GM12878 (cell line): ENCODE data around the gene KCNMB2. TPM values are rescaled to one million over a fixed set of nuclear protein-coding genes. Genes with fewer than 3 reads are reported as not detected.

Experiments used
- ATAC-seq: fragments of 200-7000 bp; cut with Tn5 transposase; 3 replicates; pipeline ENCODE4 v1.9.1; 2020; ENCODE audit warnings: mild to moderate bottlenecking, moderate library complexity
- BruUV-seq: library from RNA; stranded (reverse); fragments of 400-500 nt; replicated peaks from 2 replicates; lab custom pipeline; 2021; lab: Mats Ljungman, UMichigan
- CTCF ChIA-PET: fragments of 300-600 bp; sonication (Branson Sonifier 250); formaldehyde crosslinking; extraction: SDS; loops from one replicate; lab custom pipeline; 2021; ENCODE audit warnings: inconsistent platforms; lab: Yijun Ruan, JAX
- POLR2A ChIA-PET: fragments of 350-600 bp; formaldehyde crosslinking; extraction: SDS; loops from one replicate; lab custom pipeline; 2021; ENCODE audit warnings: inconsistent platforms; lab: Charles Lee
- RAD21 ChIA-PET: fragments of 300-600 bp; sonication (Branson Sonifier 250); formaldehyde crosslinking; loops from one replicate; lab custom pipeline; 2023; ENCODE audit warnings: antibody characterized with exemption; ENCODE audit not compliant: unreplicated experiment; lab: Charles Lee
- SMC1A ChIA-PET: fragments of 300-600 bp; sonication (Branson Sonifier 250); formaldehyde crosslinking; loops from one replicate; lab custom pipeline; 2023; ENCODE audit not compliant: unreplicated experiment, uncharacterized antibody; lab: Charles Lee
- DNase-seq: peaks from one replicate; pipeline ENCODE4 v3.0.0-alpha.2; 2011; ENCODE audit warnings: low read depth, low spot score
- FAIRE-seq: peaks from 3 replicates; lab custom pipeline; 2011; peaks lifted over from hg19 to GRCh38; lab: Jason Lieb, UNC
- H2AFZ ChIP-seq: 2 replicates; pipeline ENCODE4 v1.6.0; 2011; ENCODE audit warnings: low read depth, low read length, control low read depth; ENCODE audit not compliant: control insufficient read depth
- H3K27ac ChIP-seq: 2 replicates; pipeline ENCODE4 v1.5.1; 2011; ENCODE audit warnings: control low read depth; ENCODE audit not compliant: control insufficient read depth, insufficient read depth
- H3K27me3 ChIP-seq, 2 experiments: replicated peaks in 1 of 2; 2 replicates each; pipeline versions ENCODE4 v1.6.0 to v1.6.1; 2011; ENCODE audit warnings: low read length in 1 of 2; ENCODE audit not compliant: control insufficient read depth in 2 of 2, insufficient read depth in 2 of 2
- H3K36me3 ChIP-seq, 2 experiments: 2 replicates each; pipeline ENCODE4 v1.5.1; 2011; ENCODE audit warnings: low read length in 1 of 2; ENCODE audit not compliant: control insufficient read depth in 2 of 2, insufficient read depth in 2 of 2
- H3K4me1 ChIP-seq: 2 replicates; pipeline ENCODE4 v1.6.1; 2011; ENCODE audit warnings: mild to moderate bottlenecking, low read length, moderate library complexity, mixed read lengths; ENCODE audit not compliant: control insufficient read depth, insufficient read depth
- H3K4me2 ChIP-seq: 2 replicates; pipeline ENCODE4 v1.6.0; 2011; ENCODE audit warnings: control low read depth; ENCODE audit not compliant: control insufficient read depth, insufficient read depth
- H3K4me3 ChIP-seq: fragments of 200-600 bp; sonication (generic); 2 replicates; pipeline ENCODE4 v1.5.1; 2016
- H3K79me2 ChIP-seq: 2 replicates; pipeline ENCODE4 v1.6.0; 2011; ENCODE audit warnings: low read length; ENCODE audit not compliant: control insufficient read depth, insufficient read depth
- H3K9ac ChIP-seq: 2 replicates; pipeline ENCODE4 v1.8.0; 2011; ENCODE audit warnings: low read length, control low read depth, mixed read lengths; ENCODE audit not compliant: control insufficient read depth, insufficient read depth
- H3K9me3 ChIP-seq: replicated peaks from 3 replicates; pipeline ENCODE4 v1.5.1; 2011; ENCODE audit warnings: mild to moderate bottlenecking, low read length; ENCODE audit not compliant: control insufficient read depth, insufficient read depth
- H4K20me1 ChIP-seq: 2 replicates; pipeline ENCODE4 v1.6.0; 2011; ENCODE audit not compliant: control insufficient read depth, insufficient read depth
- ATF7 ChIP-seq: fragments of 450-650 bp; IDR thresholded peaks from 2 replicates; pipeline ENCODE4 v1.6.1; 2016; ENCODE audit warnings: low read depth, mild to moderate bottlenecking
- BHLHE40 ChIP-seq, 2 experiments: fragments of 450-650 bp in 1 of 2; IDR thresholded peaks; 2 replicates each; pipeline ENCODE4 v1.6.1; 2011 to 2017; ENCODE audit warnings: low read depth in 2 of 2, borderline replicate concordance in 1 of 2, improper control_type of control experiment in 1 of 2, low read length in 1 of 2, mild to moderate bottlenecking in 1 of 2
- CHD2 ChIP-seq: IDR thresholded peaks from 2 replicates; pipeline ENCODE4 v1.6.1; 2011; ENCODE audit warnings: low read depth, low read length, improper control_type of control experiment, borderline replicate concordance
- DPF2 ChIP-seq: fragments of 450-650 bp; IDR thresholded peaks from 2 replicates; pipeline ENCODE4 v1.6.1; 2017; ENCODE audit warnings: mild to moderate bottlenecking
- FOS ChIP-seq: IDR thresholded peaks from 3 replicates; pipeline ENCODE4 v1.6.1; 2011; ENCODE audit warnings: borderline replicate concordance; ENCODE audit not compliant: insufficient read length; ENCODE audit errors: extremely low read depth
- FOXM1 ChIP-seq: IDR thresholded peaks from 2 replicates; pipeline ENCODE4 v1.6.1; 2012; ENCODE audit warnings: low read depth, mild to moderate bottlenecking, inconsistent platforms, low read length, moderate library complexity
- IRF3 ChIP-seq: fragments of 450-650 bp; IDR thresholded peaks from 2 replicates; pipeline ENCODE4 v1.6.1; 2014; ENCODE audit warnings: mild to moderate bottlenecking
- NR2F1 ChIP-seq: fragments of 450-650 bp; conservative IDR thresholded peaks from 2 replicates; pipeline ENCODE4 v1.6.1; 2017; ENCODE audit warnings: mild to moderate bottlenecking
- RUNX3 ChIP-seq: IDR thresholded peaks from 2 replicates; pipeline ENCODE4 v1.6.1; 2012; ENCODE audit warnings: low read length, inconsistent platforms
- TCF7 ChIP-seq: IDR thresholded peaks from 2 replicates; pipeline ENCODE4 v1.6.1; 2014; ENCODE audit warnings: antibody characterized with exemption, borderline replicate concordance
- ZNF217 ChIP-seq: fragments of 450-650 bp; IDR thresholded peaks from 2 replicates; pipeline ENCODE4 v1.6.1; 2017; ENCODE audit warnings: antibody characterized with exemption, mild to moderate bottlenecking
- WGBS: methylation state at CpG from one replicate; pipeline ENCODE4 v1.1.6; 2016; ENCODE audit warnings: low lambda C conversion rate; ENCODE audit not compliant: insufficient replicate concordance, insufficient coverage; ENCODE audit errors: missing lambda C conversion rate; 5-methylcytosine and 5-hydroxymethylcytosine counted together
- in situ Hi-C: fragments of 300-500 bp; cut with MboI; formaldehyde crosslinking; loops from 9 replicates; pipeline ENCODE4 v1.14.3; 2018; ENCODE audit warnings: mixed read lengths
- intact Hi-C: fragments of 100-400 bp; cut with micrococcal nuclease; formaldehyde crosslinking; loops from one replicate; pipeline ENCODE4 v1.14.2; 2022; ENCODE audit not compliant: unreplicated experiment
- polyA plus RNA-seq, 11 experiments: library from polyadenylated mRNA; depleted of rRNA in 4 of 11; unstranded in 6 of 11; stranded (reverse) in 5 of 11; fragments of >200 nt; fragmentation: Nextera tagmentation in 4 of 11; fragmentation: Illumina TruSeq in 1 of 11; extraction: Ambion mirVana in 4 of 11; extraction: Trizol in 1 of 11; gene quantifications; 1 replicate in 1 of 11; 2 replicates in 10 of 11; pipeline versions ENCODE4 v1.2.1 to v1.2.3, GENCODE V29; 2011 to 2016; ENCODE audit warnings: inconsistent platforms in 2 of 11, missing spikeins in 2 of 11, low read depth in 1 of 11
- total RNA-seq, 4 experiments: library from RNA; depleted of rRNA in 3 of 4; stranded (reverse); fragments of >200 nt in 3 of 4; fragmentation: Illumina TruSeq in 1 of 4; extraction: Trizol in 1 of 4; gene quantifications; 2 replicates each; pipeline versions ENCODE4 v1.2.1 to v1.2.3, GENCODE V29; 2013 to 2021
- TF ChIP-seq, protein P1 (sequence below): fragments of 450-650 bp; IDR thresholded peaks from 2 replicates; pipeline ENCODE4 v1.6.1; 2017; ENCODE audit warnings: mild to moderate bottlenecking, low read depth, inconsistent platforms; ENCODE audit not compliant: poor library complexity, severe bottlenecking

The KCNMB2 gene
- total and polyA plus RNA-seq, 10 of the 15 experiments (the other 5 are each of a cell fraction or from before 2014, with no cell fraction given): 0.22 to 18.8 (median 11.0) TPM

- ChIA-PET SMC1A (no interaction called here), RAD21 (interaction anchor here (0.8 kb wide), 1 partner anchor 264 kb away, joined by 3 read pairs; no protein-coding TSS in a partner anchor), CTCF (no interaction called here), POLR2A (no interaction called here)
- Histone ChIP-seq H3K9ac (no peak overlapping the region), H3K9me3 (no peaks in the 10 kb centered on the region; the same call in 1 of the 3 replicates), H3K4me3 (no peak overlapping the region), H3K4me1 (peaks cover 10% of the 10 kb centered on the region), H2AFZ (no peak overlapping the region), H3K4me2 (no peak overlapping the region), H3K27me3 (no peaks in the 10 kb centered on the region), H3K27ac (no peak overlapping the region), H3K36me3 (no peaks in the 10 kb centered on the region; a peak in 1 of 4 replicates), H3K79me2 (no peaks in the 10 kb centered on the region), H4K20me1 (no peaks in the 10 kb centered on the region)
- intact Hi-C loops: no loop called here
- DNase-seq (no peak), FAIRE-seq (no peak), ATAC-seq (no peak)
- in situ Hi-C loops: no loop called here
- TF ChIP-seq CHD2 (no peak), DPF2 (no peak), ZNF217 (no peak), ATF7 (no peak)
- no TSS peak for BruUV-seq
- 0% methylated on average over 1 of the region's 1 CpG for WGBS
These were observed 167.2 kb downstream of the KCNMB2 start for GRCh38 chr3:178703268-178703975.

- RAD21 ChIA-PET: interaction anchor here (0.9 kb wide), 1 partner anchor 25 kb away, joined by 3 read pairs; no protein-coding TSS in a partner anchor
- Histone ChIP-seq H3K27ac (no peak overlapping the region), H3K9ac (no peak overlapping the region), H3K36me3 (no peaks in the 10 kb centered on the region), H3K4me1 (peaks cover 10% of the 10 kb centered on the region), H3K4me3 (no peak overlapping the region), H3K9me3 (no peaks in the 10 kb centered on the region; the same call in 1 of the 3 replicates), H3K27me3 (no peaks in the 10 kb centered on the region), H3K4me2 (no peak overlapping the region), H2AFZ (no peak overlapping the region), H4K20me1 (no peaks in the 10 kb centered on the region), H3K79me2 (no peaks in the 10 kb centered on the region)
- BruUV-seq: no TSS peak
- in situ Hi-C loops (no loop called here), intact Hi-C loops (no loop called here)
- 30% methylated on average over 4 of the region's 4 CpGs for WGBS
- SMC1A ChIA-PET: interaction anchor here (0.8 kb wide), 1 partner anchor 182 kb away, joined by 3 read pairs; no protein-coding TSS in a partner anchor
- no peak for FAIRE-seq
- CTCF ChIA-PET: interaction anchor here (1.3 kb wide), 1 partner anchor 26 kb away, joined by 4 read pairs; no protein-coding TSS in a partner anchor
- peak; percentile 40 for ATAC-seq
- DNase-seq: no peak
- POLR2A ChIA-PET: interaction anchor here (0.7 kb wide), 1 partner anchor 9 kb away, joined by 5 read pairs; no protein-coding TSS in a partner anchor
- no peak for TF ChIP-seq TCF7
- peak; percentile 71 for TF ChIP-seq RUNX3
- TF ChIP-seq IRF3: no peak
- no peak for TF ChIP-seq FOS
- no peak for TF ChIP-seq NR2F1
- no peak for TF ChIP-seq BHLHE40 (IDR thresholded peaks at IDR 0.05; ENCODE audit: borderline replicate concordance in 1 of 2, low read depth in 2 of 2, low read length in 1 of 2)
- TF ChIP-seq, protein P1, sequence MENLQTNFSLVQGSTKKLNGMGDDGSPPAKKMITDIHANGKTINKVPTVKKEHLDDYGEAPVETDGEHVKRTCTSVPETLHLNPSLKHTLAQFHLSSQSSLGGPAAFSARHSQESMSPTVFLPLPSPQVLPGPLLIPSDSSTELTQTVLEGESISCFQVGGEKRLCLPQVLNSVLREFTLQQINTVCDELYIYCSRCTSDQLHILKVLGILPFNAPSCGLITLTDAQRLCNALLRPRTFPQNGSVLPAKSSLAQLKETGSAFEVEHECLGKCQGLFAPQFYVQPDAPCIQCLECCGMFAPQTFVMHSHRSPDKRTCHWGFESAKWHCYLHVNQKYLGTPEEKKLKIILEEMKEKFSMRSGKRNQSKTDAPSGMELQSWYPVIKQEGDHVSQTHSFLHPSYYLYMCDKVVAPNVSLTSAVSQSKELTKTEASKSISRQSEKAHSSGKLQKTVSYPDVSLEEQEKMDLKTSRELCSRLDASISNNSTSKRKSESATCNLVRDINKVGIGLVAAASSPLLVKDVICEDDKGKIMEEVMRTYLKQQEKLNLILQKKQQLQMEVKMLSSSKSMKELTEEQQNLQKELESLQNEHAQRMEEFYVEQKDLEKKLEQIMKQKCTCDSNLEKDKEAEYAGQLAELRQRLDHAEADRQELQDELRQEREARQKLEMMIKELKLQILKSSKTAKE: no peak
- TF ChIP-seq FOXM1: peak; percentile 23; the same call in 1 of the 2 replicates
These were observed 169.7 kb downstream of the KCNMB2 start for GRCh38 chr3:178705925-178706324.
